Activated CD8-positive, alpha-beta T cell treated with anti-CD3 and anti-CD28 coated beads for 36 hours (primary cell): ENCODE measurements around the gene ANKRD44. TPM values are rescaled to one million over a fixed set of nuclear protein-coding genes. Genes with fewer than 3 reads are reported as not detected.

ENCODE experiments used
- ATAC-seq: fragments of 200-7000 bp; cut with Tn5 transposase; one replicate; pipeline ENCODE4 v1.10.0; 2021; ENCODE audit warnings: mild to moderate bottlenecking, moderate library complexity
- CTCF ChIA-PET: fragments of 350-600 bp; sonication (Branson Sonifier 250); formaldehyde crosslinking; loops from one replicate; lab custom pipeline; 2021; ENCODE audit warnings: antibody characterized with exemption; lab: Charles Lee
- POLR2A ChIA-PET: fragments of 350-600 bp; sonication (Branson Sonifier 250); formaldehyde crosslinking; loops from one replicate; lab custom pipeline; 2021; ENCODE audit warnings: antibody characterized with exemption; lab: Charles Lee
- DNase-seq: peaks from one replicate; pipeline ENCODE4 v3.0.0-alpha.2; 2020
- H3K27ac Mint-ChIP-seq: one replicate; pipeline ENCODE4 v1.8.0; 2021; ENCODE audit warnings: mild to moderate bottlenecking, mixed read lengths
- H3K27me3 Mint-ChIP-seq: one replicate; pipeline ENCODE4 v1.8.0; 2021; ENCODE audit warnings: mixed read lengths
- H3K36me3 Mint-ChIP-seq: one replicate; pipeline ENCODE4 v1.8.0; 2021; ENCODE audit warnings: low read depth, mixed read lengths
- H3K4me1 Mint-ChIP-seq: one replicate; pipeline ENCODE4 v1.8.0; 2021; ENCODE audit warnings: low read depth, mixed read lengths
- H3K4me3 Mint-ChIP-seq: one replicate; pipeline ENCODE4 v1.8.0; 2021; ENCODE audit warnings: mild to moderate bottlenecking, moderate library complexity, mixed read lengths
- H3K9me3 Mint-ChIP-seq: one replicate; pipeline ENCODE4 v1.8.0; 2021; ENCODE audit warnings: mixed read lengths
- intact Hi-C: fragments of 100-400 bp; cut with micrococcal nuclease; formaldehyde crosslinking; loops from one replicate; pipeline ENCODE4 v1.10.0; 2022
- total RNA-seq, 2 experiments: library from RNA; stranded (reverse); gene quantifications; one replicate each; pipeline ENCODE4 v1.2.3, GENCODE V29; 2021
- TF ChIP-seq, protein P1 (sequence below): fragments of 200-600 bp; IDR thresholded peaks from one replicate; pipeline ENCODE4 v1.8.0; 2022; ENCODE audit warnings: antibody characterized with exemption, mild to moderate bottlenecking

ANKRD44 gene
- total RNA-seq, 2 experiments from 2014 or later: 131 to 132 TPM

DNA sequence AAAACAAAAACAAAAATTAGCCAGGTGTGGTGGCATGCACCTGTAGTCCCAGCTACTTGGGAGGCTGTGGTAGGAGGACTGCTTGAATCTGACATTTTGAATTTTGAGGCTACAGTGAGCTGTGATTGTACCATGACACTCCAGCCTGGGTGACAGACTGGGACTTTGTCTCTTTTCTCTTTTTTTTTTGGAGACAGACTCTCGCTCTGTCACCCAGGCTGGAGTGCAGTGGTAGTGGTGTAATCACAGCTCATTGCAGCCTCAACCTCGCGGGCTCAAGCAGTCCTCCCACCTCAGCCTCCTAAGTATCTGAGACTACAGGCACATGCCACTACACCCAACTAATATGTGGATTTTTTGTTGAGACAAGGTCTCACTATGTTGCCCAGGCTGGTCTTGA is 35.6 kb downstream of the ANKRD44 start:
- H3K4me1 Mint-ChIP-seq: peaks cover 74% of the 10 kb centered on the region
- H3K9me3 Mint-ChIP-seq: peaks cover 3% of the 10 kb centered on the region
- H3K4me3 Mint-ChIP-seq: no peak overlapping the region

DNA sequence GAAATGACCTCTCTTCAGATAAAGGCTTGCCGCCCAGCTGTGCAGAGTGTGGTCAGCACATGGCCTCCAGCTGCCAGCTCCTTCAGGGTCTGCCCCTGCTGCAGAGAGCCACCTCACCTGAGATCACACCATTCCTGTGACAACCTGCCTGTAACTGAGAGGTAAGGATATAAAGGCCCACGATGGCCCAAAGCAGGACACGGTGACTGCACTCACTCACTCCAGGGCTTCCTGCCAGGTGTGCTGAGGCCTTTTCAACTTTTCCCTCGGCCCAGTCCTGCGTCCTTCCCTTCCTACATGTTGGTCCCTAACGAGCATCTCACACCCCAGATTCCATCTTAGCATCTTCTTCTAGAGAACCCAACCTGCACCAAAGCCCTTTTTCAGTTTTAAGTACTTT is 36.2 kb downstream of the ANKRD44 start:
- TF ChIP-seq, protein P1, sequence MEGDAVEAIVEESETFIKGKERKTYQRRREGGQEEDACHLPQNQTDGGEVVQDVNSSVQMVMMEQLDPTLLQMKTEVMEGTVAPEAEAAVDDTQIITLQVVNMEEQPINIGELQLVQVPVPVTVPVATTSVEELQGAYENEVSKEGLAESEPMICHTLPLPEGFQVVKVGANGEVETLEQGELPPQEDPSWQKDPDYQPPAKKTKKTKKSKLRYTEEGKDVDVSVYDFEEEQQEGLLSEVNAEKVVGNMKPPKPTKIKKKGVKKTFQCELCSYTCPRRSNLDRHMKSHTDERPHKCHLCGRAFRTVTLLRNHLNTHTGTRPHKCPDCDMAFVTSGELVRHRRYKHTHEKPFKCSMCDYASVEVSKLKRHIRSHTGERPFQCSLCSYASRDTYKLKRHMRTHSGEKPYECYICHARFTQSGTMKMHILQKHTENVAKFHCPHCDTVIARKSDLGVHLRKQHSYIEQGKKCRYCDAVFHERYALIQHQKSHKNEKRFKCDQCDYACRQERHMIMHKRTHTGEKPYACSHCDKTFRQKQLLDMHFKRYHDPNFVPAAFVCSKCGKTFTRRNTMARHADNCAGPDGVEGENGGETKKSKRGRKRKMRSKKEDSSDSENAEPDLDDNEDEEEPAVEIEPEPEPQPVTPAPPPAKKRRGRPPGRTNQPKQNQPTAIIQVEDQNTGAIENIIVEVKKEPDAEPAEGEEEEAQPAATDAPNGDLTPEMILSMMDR: no peak
- intact Hi-C loops: no loop called here
- H3K9me3 Mint-ChIP-seq: peaks cover 3% of the 10 kb centered on the region
- ChIA-PET CTCF (interaction anchor here (1.2 to 1.9 kb wide), 2 partner anchors 11 to 15 kb away, joined by 3 to 5 read pairs; no protein-coding TSS in a partner anchor), POLR2A (interaction anchor here (0.8 to 1.4 kb wide), 2 partner anchors 13 to 37 kb away, joined by 3 to 6 read pairs; no protein-coding TSS in a partner anchor)
- DNase-seq (no peak), ATAC-seq (peak; percentile 28)
- peak overlapping the region; percentile 80 for H3K27ac Mint-ChIP-seq
- H3K4me3 Mint-ChIP-seq: no peak overlapping the region
- peaks cover 47% of the 10 kb centered on the region for H3K36me3 Mint-ChIP-seq
- H3K4me1 Mint-ChIP-seq: peaks cover 74% of the 10 kb centered on the region
- no peaks in the 10 kb centered on the region for H3K27me3 Mint-ChIP-seq

More for the DNA sequence above, 35.6 kb downstream of the ANKRD44 start:
- ATAC-seq (no peak), DNase-seq (no peak)
- Mint-ChIP-seq H3K27me3 (no peaks in the 10 kb centered on the region), H3K36me3 (peaks cover 52% of the 10 kb centered on the region), H3K27ac (peak overlapping the region; percentile 80)
- TF ChIP-seq, protein P1: no peak
- ChIA-PET CTCF (no interaction called here), POLR2A (interaction anchor here (0.6 kb wide), 1 partner anchor 20 kb away, joined by 3 read pairs; no protein-coding TSS in a partner anchor)
- intact Hi-C loops: no loop called here

DNA sequence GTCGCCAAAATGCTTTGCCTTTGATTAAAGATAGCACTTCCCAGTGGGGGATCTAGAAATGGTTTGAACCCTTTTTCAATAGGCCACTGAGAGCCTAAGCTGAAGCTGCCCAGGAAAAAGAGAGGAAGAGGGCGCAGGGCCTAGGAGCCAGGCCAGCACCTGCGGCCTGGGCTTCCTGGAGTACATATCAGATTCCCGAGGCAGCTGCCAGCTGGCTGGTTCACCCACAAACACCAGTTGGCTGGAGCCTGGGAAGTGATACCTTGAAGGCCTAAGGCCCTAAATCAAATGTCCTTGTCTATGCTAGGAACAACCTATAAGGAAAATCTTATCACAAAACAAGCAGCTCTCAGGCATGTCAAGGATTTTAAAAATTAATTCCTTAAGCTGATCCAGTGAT is 37.1 kb downstream of the ANKRD44 start:
- H3K36me3 Mint-ChIP-seq: peaks cover 39% of the 10 kb centered on the region
- peaks cover 3% of the 10 kb centered on the region for H3K9me3 Mint-ChIP-seq
- POLR2A ChIA-PET: interaction anchor here (0.7 to 1.5 kb wide), 7 partner anchors 9 to 38 kb away, joined by 3 to 6 read pairs (median 3); partner anchors contain the start of gene ANKRD44
- ATAC-seq: no peak
- intact Hi-C loops: no loop called here
- peak overlapping the region; percentile 77 for H3K27ac Mint-ChIP-seq
- peaks cover 74% of the 10 kb centered on the region for H3K4me1 Mint-ChIP-seq
- H3K4me3 Mint-ChIP-seq: no peak overlapping the region
- no peak for DNase-seq
- TF ChIP-seq, protein P1: no peak
- CTCF ChIA-PET: interaction anchor here (0.6 to 1.9 kb wide), 6 partner anchors 10 to 82 kb away, joined by 3 to 5 read pairs (median 3); no protein-coding TSS in a partner anchor
- H3K27me3 Mint-ChIP-seq: no peaks in the 10 kb centered on the region

DNA sequence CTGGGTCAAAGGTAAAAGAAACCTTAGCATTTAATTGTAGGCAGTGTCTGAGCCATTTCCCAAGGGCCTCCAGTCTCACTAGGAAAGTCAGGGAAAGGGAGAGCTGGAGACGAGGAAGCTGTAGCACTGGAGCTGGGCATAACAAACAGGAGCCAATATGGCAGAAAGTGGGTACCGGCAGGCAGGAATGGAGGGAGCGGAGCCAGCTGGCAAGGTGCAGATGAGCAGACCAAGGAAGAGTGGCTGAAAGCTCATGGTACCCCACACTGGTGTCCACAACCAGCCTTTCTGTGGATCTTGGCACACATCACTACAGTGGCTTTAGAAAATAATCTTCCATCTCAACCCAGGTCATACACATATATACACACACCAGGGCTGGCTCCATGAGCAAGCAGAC is 40.0 kb downstream of the ANKRD44 start:
- TF ChIP-seq, protein P1: no peak
- ChIA-PET POLR2A (interaction anchor here (0.6 to 2.6 kb wide), 7 partner anchors 9 to 158 kb away, joined by 3 to 10 read pairs (median 3); no protein-coding TSS in a partner anchor), CTCF (interaction anchor here (0.7 to 2.0 kb wide), 5 partner anchors 10 to 107 kb away, joined by 3 to 7 read pairs (median 3); no protein-coding TSS in a partner anchor)
- peak overlapping the region; percentile 90 for H3K27ac Mint-ChIP-seq
- H3K36me3 Mint-ChIP-seq: peaks cover 39% of the 10 kb centered on the region
- no peak overlapping the region for H3K4me3 Mint-ChIP-seq
- peaks cover 87% of the 10 kb centered on the region for H3K4me1 Mint-ChIP-seq
- no peak for ATAC-seq
- DNase-seq: no peak
- intact Hi-C loops: no loop called here
- peaks cover 3% of the 10 kb centered on the region for H3K9me3 Mint-ChIP-seq
- H3K27me3 Mint-ChIP-seq: no peaks in the 10 kb centered on the region

DNA sequence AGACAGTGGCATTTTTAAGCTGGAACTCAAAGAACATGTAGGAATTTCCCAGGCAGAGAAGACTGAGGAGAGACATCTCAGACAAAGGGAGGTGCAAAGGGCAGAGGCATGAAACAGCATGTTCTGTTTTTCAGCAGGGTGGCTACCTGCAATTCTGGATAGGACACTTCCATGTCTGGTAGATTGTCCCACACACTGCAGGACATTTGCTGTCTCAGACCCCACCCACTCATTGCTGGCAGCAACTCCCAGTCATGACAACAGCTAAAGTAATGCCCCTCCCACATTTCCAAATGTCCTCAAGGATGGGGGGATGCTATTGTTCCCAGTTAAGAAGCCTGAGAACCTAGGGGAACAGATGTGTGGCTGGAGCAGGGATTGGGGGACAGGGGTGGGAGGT is 40.8 kb downstream of the ANKRD44 start:
- no peaks in the 10 kb centered on the region for H3K27me3 Mint-ChIP-seq
- ATAC-seq (no peak), DNase-seq (no peak)
- H3K36me3 Mint-ChIP-seq: peaks cover 34% of the 10 kb centered on the region
- peaks cover 91% of the 10 kb centered on the region for H3K4me1 Mint-ChIP-seq
- TF ChIP-seq, protein P1: no peak
- no peak overlapping the region for H3K4me3 Mint-ChIP-seq
- peaks cover 3% of the 10 kb centered on the region for H3K9me3 Mint-ChIP-seq
- peak overlapping the region; percentile 90 for H3K27ac Mint-ChIP-seq
- ChIA-PET POLR2A (interaction anchor here (0.8 to 2.8 kb wide), 10 partner anchors 8 to 164 kb away, joined by 3 to 20 read pairs (median 4); no protein-coding TSS in a partner anchor), CTCF (interaction anchor here (0.8 to 2.0 kb wide), 8 partner anchors 8 to 258 kb away, joined by 3 to 7 read pairs (median 3); no protein-coding TSS in a partner anchor)
- intact Hi-C loops: no loop called here
